ENCODE results near the gene DNASE2B. TPM values are rescaled to one million over a fixed set of nuclear protein-coding genes. Genes with fewer than 3 reads are reported as not detected.

Gene DNASE2B, protein sequence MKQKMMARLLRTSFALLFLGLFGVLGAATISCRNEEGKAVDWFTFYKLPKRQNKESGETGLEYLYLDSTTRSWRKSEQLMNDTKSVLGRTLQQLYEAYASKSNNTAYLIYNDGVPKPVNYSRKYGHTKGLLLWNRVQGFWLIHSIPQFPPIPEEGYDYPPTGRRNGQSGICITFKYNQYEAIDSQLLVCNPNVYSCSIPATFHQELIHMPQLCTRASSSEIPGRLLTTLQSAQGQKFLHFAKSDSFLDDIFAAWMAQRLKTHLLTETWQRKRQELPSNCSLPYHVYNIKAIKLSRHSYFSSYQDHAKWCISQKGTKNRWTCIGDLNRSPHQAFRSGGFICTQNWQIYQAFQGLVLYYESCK
- not detected for polyA plus RNA-seq (2012; ENCODE audit: insufficient read length, low read depth)

- TF ChIP-seq FOXP2 (optimal IDR thresholded peaks at IDR 0.05; ENCODE audit: borderline replicate concordance, extremely low read depth, extremely low read length, insufficient read depth) = no peak
- no peak for TF ChIP-seq TAF1 (IDR thresholded peaks at IDR 0.05; ENCODE audit: borderline replicate concordance, insufficient read depth, low read length)
- TF ChIP-seq REST (IDR thresholded peaks at IDR 0.05; ENCODE audit: insufficient read depth in 1 of 2, low read depth in 2 of 2, low read length in 2 of 2) = no peak
- no peak for TF ChIP-seq POLR2AphosphoS5 (IDR thresholded peaks at IDR 0.05; ENCODE audit: low read depth, low read length)
- no peak for TF ChIP-seq SIN3A (IDR thresholded peaks at IDR 0.05; ENCODE audit: borderline replicate concordance, insufficient read depth, low read length)
Measured at GRCh38 chr1:84398175-84399155, at the start of gene DNASE2B. Gene DNASE2B, plus strand, starts transcription at chr1:84398484. Its CDS starts 81 bp downstream, at chr1:84398565.

DNA sequence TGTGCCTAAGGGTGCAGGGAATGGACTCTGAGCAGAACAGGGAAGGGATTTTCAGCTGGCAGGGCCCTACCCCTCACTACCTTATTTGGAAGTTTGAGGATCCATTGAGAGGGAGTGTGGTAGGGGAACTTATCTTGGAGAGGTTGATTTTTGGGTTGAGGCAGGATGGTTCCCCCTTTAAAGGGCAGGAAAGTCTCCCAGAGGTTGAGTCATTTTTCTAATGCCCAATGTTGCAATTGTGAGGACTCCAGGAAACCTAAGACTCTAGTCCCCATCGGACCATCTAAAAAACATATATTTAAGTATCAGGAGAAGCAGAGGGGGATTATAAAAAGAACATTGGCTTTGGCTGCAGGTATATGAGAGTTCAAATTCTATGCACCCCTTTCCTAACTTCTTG, 49.5 kb upstream of the DNASE2B start:
- TF ChIP-seq FOXP2 (optimal IDR thresholded peaks at IDR 0.05; ENCODE audit: borderline replicate concordance, extremely low read depth, extremely low read length, insufficient read depth) (no peak), TAF1 (IDR thresholded peaks at IDR 0.05; ENCODE audit: borderline replicate concordance, insufficient read depth, low read length) (no peak), REST (IDR thresholded peaks at IDR 0.05; ENCODE audit: insufficient read depth in 1 of 2, low read depth in 2 of 2, low read length in 2 of 2) (no peak), POLR2AphosphoS5 (IDR thresholded peaks at IDR 0.05; ENCODE audit: low read depth, low read length) (no peak), SIN3A (IDR thresholded peaks at IDR 0.05; ENCODE audit: borderline replicate concordance, insufficient read depth, low read length) (no peak)

DNA sequence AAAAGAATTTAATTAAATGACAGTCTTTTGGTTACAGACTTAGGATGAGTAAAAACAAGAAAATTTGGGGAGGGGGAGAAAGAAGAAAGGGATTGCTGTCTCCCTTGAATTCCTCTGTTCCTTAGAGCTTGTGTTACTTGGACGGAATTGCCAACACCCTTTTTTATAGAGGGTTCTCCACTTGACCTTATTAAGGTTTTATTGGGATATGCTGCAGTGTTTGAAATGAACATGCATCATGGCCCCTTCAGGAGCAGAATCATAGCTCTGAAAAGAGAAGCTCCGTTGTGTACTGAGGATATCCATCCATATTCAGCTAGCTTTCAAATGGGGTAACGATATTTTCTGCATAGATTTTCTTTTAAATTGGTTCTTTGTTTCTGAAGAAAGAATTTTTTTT, 48.2 kb upstream of the DNASE2B start:
- TF ChIP-seq SIN3A (IDR thresholded peaks at IDR 0.05; ENCODE audit: borderline replicate concordance, insufficient read depth, low read length) (no peak), POLR2AphosphoS5 (IDR thresholded peaks at IDR 0.05; ENCODE audit: low read depth, low read length) (no peak), FOXP2 (optimal IDR thresholded peaks at IDR 0.05; ENCODE audit: borderline replicate concordance, extremely low read depth, extremely low read length, insufficient read depth) (no peak), TAF1 (IDR thresholded peaks at IDR 0.05; ENCODE audit: borderline replicate concordance, insufficient read depth, low read length) (no peak), REST (IDR thresholded peaks at IDR 0.05; ENCODE audit: insufficient read depth in 1 of 2, low read depth in 2 of 2, low read length in 2 of 2) (no peak)

DNA sequence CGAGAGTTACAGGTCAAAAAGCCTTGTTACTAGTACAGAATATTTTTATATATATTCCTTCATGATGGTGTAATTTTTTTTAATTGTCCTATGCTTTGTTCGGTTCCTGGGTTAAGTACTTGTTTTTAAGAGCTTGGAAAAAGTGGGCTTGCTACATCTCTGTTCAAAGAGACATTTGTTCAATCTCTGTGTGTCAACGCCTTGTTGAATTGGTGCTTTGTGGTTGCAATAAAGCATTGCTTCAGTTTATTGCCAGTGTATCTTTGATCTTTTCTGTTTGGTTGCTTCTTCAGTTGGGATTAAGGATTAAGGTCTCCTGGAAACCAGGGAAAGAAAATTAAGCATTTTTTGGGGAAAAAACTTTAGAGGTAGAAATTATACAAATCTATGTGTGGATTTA, 47.7 kb upstream of the DNASE2B start:
- TF ChIP-seq TAF1 (IDR thresholded peaks at IDR 0.05; ENCODE audit: borderline replicate concordance, insufficient read depth, low read length) = no peak
- TF ChIP-seq POLR2AphosphoS5 (IDR thresholded peaks at IDR 0.05; ENCODE audit: low read depth, low read length) = no peak
- no peak for TF ChIP-seq FOXP2 (optimal IDR thresholded peaks at IDR 0.05; ENCODE audit: borderline replicate concordance, extremely low read depth, extremely low read length, insufficient read depth)
- no peak for TF ChIP-seq REST (IDR thresholded peaks at IDR 0.05; ENCODE audit: insufficient read depth in 1 of 2, low read depth in 2 of 2, low read length in 2 of 2)
- no peak for TF ChIP-seq SIN3A (IDR thresholded peaks at IDR 0.05; ENCODE audit: borderline replicate concordance, insufficient read depth, low read length)
